GM23338 (cell line): ENCODE results near the gene S1PR2. TPM values are rescaled to one million over a fixed set of nuclear protein-coding genes. Genes with fewer than 3 reads are reported as not detected.

ENCODE experiments used
- ATAC-seq: fragments of 200-7000 bp; cut with Tn5 transposase; 3 replicates; pipeline ENCODE4 v1.9.1; 2020
- DNase-seq: peaks from one replicate; pipeline ENCODE4 v3.0.0-alpha.2; 2015; ENCODE audit warnings: low spot score
- H2AFZ ChIP-seq: fragments of 200-600 bp; sonication (generic); 2 replicates; pipeline ENCODE4 v1.8.0; 2016; ENCODE audit warnings: antibody characterized with exemption, mild to moderate bottlenecking, moderate library complexity
- H3F3A ChIP-seq: fragments of 200-600 bp; sonication (generic); replicated peaks from 2 replicates; pipeline ENCODE4 v1.8.0; 2017; ENCODE audit warnings: antibody characterized with exemption, mixed run types, low read depth
- H3K27ac ChIP-seq: fragments of 200-600 bp; sonication (generic); 2 replicates; pipeline ENCODE4 v1.6.1; 2016; ENCODE audit warnings: low read depth
- H3K27me3 ChIP-seq: fragments of 200-600 bp; sonication (generic); 2 replicates; pipeline ENCODE4 v1.8.0; 2016; ENCODE audit warnings: mild to moderate bottlenecking, mixed run types, moderate library complexity; ENCODE audit not compliant: insufficient read depth
- H3K36me3 ChIP-seq: fragments of 200-600 bp; sonication (generic); 2 replicates; pipeline ENCODE4 v1.8.0; 2016; ENCODE audit warnings: mild to moderate bottlenecking; ENCODE audit not compliant: insufficient read depth
- H3K4me1 ChIP-seq: fragments of 200-600 bp; sonication (generic); 2 replicates; pipeline ENCODE4 v1.8.0; 2016; ENCODE audit warnings: mild to moderate bottlenecking, moderate library complexity; ENCODE audit not compliant: insufficient read depth
- H3K4me2 ChIP-seq: fragments of 200-600 bp; sonication (generic); 2 replicates; pipeline ENCODE4 v1.7.1; 2017; ENCODE audit warnings: mixed run types
- H3K4me3 ChIP-seq: fragments of 200-600 bp; sonication (generic); 2 replicates; pipeline ENCODE4 v1.6.1; 2016; ENCODE audit warnings: mixed run types
- H3K79me2 ChIP-seq: fragments of 200-600 bp; sonication (generic); replicated peaks from 2 replicates; pipeline ENCODE4 v1.8.0; 2017; ENCODE audit warnings: mild to moderate bottlenecking; ENCODE audit not compliant: insufficient read depth
- H3K9me2 ChIP-seq: fragments of 200-600 bp; sonication (generic); 2 replicates; pipeline ENCODE4 v1.8.0; 2017; ENCODE audit not compliant: insufficient read depth
- H4K20me1 ChIP-seq: fragments of 200-600 bp; sonication (generic); replicated peaks from 2 replicates; pipeline ENCODE4 v1.8.0; 2017; ENCODE audit warnings: mild to moderate bottlenecking; ENCODE audit not compliant: insufficient read depth
- H3K27ac Mint-ChIP-seq: 2 replicates; pipeline ENCODE4 v1.8.0; 2020; ENCODE audit warnings: inconsistent platforms, mild to moderate bottlenecking, moderate library complexity, mixed read lengths
- H3K27me3 Mint-ChIP-seq: 3 replicates; pipeline ENCODE4 v1.8.0; 2022; ENCODE audit warnings: low read depth, mild to moderate bottlenecking, moderate library complexity, mixed read lengths, inconsistent platforms; ENCODE audit not compliant: insufficient read depth, poor library complexity
- H3K36me3 Mint-ChIP-seq: 3 replicates; pipeline ENCODE4 v1.8.0; 2021; ENCODE audit warnings: low read depth, mild to moderate bottlenecking, inconsistent platforms, moderate library complexity, mixed read lengths
- H3K4me1 Mint-ChIP-seq: 3 replicates; pipeline ENCODE4 v1.8.0; 2020; ENCODE audit warnings: mild to moderate bottlenecking, inconsistent platforms, mixed read lengths
- H3K4me3 Mint-ChIP-seq: 3 replicates; pipeline ENCODE4 v1.8.0; 2021; ENCODE audit warnings: moderate library complexity, mild to moderate bottlenecking, inconsistent platforms, mixed read lengths
- H3K9me3 Mint-ChIP-seq: 3 replicates; pipeline ENCODE4 v1.8.0; 2020; ENCODE audit warnings: moderate library complexity, mild to moderate bottlenecking, inconsistent platforms, mixed read lengths
- CREB1 ChIP-seq: fragments of 250-450 bp; sonication (Bioruptor Pico); IDR thresholded peaks from 2 replicates; pipeline ENCODE4 v1.5.0; 2020; ENCODE audit warnings: low read depth, mild to moderate bottlenecking, moderate library complexity
- EZH2 ChIP-seq: fragments of 200-600 bp; sonication (generic); IDR thresholded peaks from one replicate; pipeline ENCODE4 v1.8.0; 2017; ENCODE audit warnings: antibody characterized with exemption, mild to moderate bottlenecking, low read depth; ENCODE audit not compliant: unreplicated experiment
- EZH2phosphoT487 ChIP-seq: fragments of 200-600 bp; sonication (generic); IDR thresholded peaks from one replicate; pipeline ENCODE4 v1.8.1; 2018; ENCODE audit warnings: antibody characterized with exemption; ENCODE audit not compliant: unreplicated experiment
- JUNB ChIP-seq: IDR thresholded peaks from one replicate; pipeline ENCODE4 v1.6.1; 2016; ENCODE audit warnings: antibody characterized with exemption; ENCODE audit not compliant: unreplicated experiment
- NANOG ChIP-seq: IDR thresholded peaks from 2 replicates; pipeline ENCODE4 v1.6.1; 2016; ENCODE audit warnings: antibody characterized with exemption, borderline replicate concordance
- POLR2AphosphoS5 ChIP-seq: IDR thresholded peaks from 2 replicates; pipeline ENCODE4 v1.6.1; 2016; ENCODE audit warnings: antibody characterized with exemption, low read depth
- REST ChIP-seq: IDR thresholded peaks from one replicate; pipeline ENCODE4 v1.6.1; 2018; ENCODE audit warnings: antibody characterized with exemption; ENCODE audit not compliant: unreplicated experiment
- STAT1 ChIP-seq: IDR thresholded peaks from one replicate; pipeline ENCODE4 v1.6.1; 2016; ENCODE audit warnings: antibody characterized with exemption; ENCODE audit not compliant: unreplicated experiment
- ZNF114 ChIP-seq: fragments of 250-450 bp; sonication (Bioruptor Pico); IDR thresholded peaks from 2 replicates; pipeline ENCODE4 v1.5.0; 2020; ENCODE audit warnings: mild to moderate bottlenecking, moderate library complexity
- ZNF331 ChIP-seq: fragments of 250-450 bp; sonication (Bioruptor Pico); IDR thresholded peaks from 2 replicates; pipeline ENCODE4 v1.5.0; 2020; ENCODE audit warnings: low read depth, mild to moderate bottlenecking, moderate library complexity
- ZNF462 ChIP-seq: fragments of 250-450 bp; sonication (Bioruptor Pico); IDR thresholded peaks from 2 replicates; pipeline ENCODE4 v1.5.0; 2020; ENCODE audit warnings: mild to moderate bottlenecking, moderate library complexity
- polyA plus RNA-seq: library from polyadenylated mRNA; unstranded; fragments of >200 nt; fragmentation: Nextera tagmentation; extraction: Ambion mirVana; gene quantifications from 2 replicates; pipeline ENCODE4 v1.2.1, GENCODE V29; 2016
- total RNA-seq: library from RNA; depleted of rRNA; stranded (reverse); fragments of >200 nt; shearing (Covaris generic); gene quantifications from 2 replicates; pipeline ENCODE4 v1.2.3, GENCODE V29; 2014
- TF ChIP-seq, protein P1 (sequence below), 2 experiments: fragments of 200-600 bp in 1 of 2; sonication (generic) in 1 of 2; conservative IDR thresholded peaks; 2 replicates each; pipeline versions ENCODE4 v1.5.1 to v1.6.1; 2016 to 2017; ENCODE audit warnings: antibody characterized with exemption in 2 of 2, low read depth in 2 of 2, mild to moderate bottlenecking in 2 of 2, moderate library complexity in 1 of 2
- TF ChIP-seq, protein P2 (sequence below): IDR thresholded peaks from 2 replicates; pipeline ENCODE4 v1.6.1; 2016; ENCODE audit warnings: antibody characterized with exemption

The S1PR2 gene
- total and polyA plus RNA-seq, 2 experiments from 2014 or later: 9.2 to 13.9 TPM

GRCh38 chr19:10214784-10215183, 16.3 kb downstream of the S1PR2 start:
- no peaks in the 10 kb centered on the region for H3K27me3 ChIP-seq
- H3K4me3 ChIP-seq: no peak overlapping the region
- no peaks in the 10 kb centered on the region for H3K9me2 ChIP-seq
- no peak overlapping the region for H2AFZ ChIP-seq
- no peaks in the 10 kb centered on the region for H3K36me3 Mint-ChIP-seq
- no peaks in the 10 kb centered on the region for H3K79me2 ChIP-seq
- no peak overlapping the region for H3K4me2 ChIP-seq
- no peak for DNase-seq
- H3K36me3 ChIP-seq: no peaks in the 10 kb centered on the region
- H3K9me3 Mint-ChIP-seq: no peaks in the 10 kb centered on the region
- H3K27ac ChIP-seq: no peak overlapping the region
- ATAC-seq: no peak
- H3K4me1 ChIP-seq: no peaks in the 10 kb centered on the region
- peaks cover 3% of the 10 kb centered on the region; the same call in 2 of the 3 replicates for H3K4me1 Mint-ChIP-seq
- no peaks in the 10 kb centered on the region for H3K27me3 Mint-ChIP-seq
- H3F3A ChIP-seq: no peaks in the 10 kb centered on the region
- no peak overlapping the region for H3K27ac Mint-ChIP-seq
- no peak overlapping the region; the same call in 2 of the 3 replicates for H3K4me3 Mint-ChIP-seq
- no peaks in the 10 kb centered on the region for H4K20me1 ChIP-seq
- TF ChIP-seq, protein P1, sequence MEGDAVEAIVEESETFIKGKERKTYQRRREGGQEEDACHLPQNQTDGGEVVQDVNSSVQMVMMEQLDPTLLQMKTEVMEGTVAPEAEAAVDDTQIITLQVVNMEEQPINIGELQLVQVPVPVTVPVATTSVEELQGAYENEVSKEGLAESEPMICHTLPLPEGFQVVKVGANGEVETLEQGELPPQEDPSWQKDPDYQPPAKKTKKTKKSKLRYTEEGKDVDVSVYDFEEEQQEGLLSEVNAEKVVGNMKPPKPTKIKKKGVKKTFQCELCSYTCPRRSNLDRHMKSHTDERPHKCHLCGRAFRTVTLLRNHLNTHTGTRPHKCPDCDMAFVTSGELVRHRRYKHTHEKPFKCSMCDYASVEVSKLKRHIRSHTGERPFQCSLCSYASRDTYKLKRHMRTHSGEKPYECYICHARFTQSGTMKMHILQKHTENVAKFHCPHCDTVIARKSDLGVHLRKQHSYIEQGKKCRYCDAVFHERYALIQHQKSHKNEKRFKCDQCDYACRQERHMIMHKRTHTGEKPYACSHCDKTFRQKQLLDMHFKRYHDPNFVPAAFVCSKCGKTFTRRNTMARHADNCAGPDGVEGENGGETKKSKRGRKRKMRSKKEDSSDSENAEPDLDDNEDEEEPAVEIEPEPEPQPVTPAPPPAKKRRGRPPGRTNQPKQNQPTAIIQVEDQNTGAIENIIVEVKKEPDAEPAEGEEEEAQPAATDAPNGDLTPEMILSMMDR (conservative IDR thresholded peaks at IDR 0.05; ENCODE audit: low read depth in 2 of 2): no peak
- no peak for TF ChIP-seq REST
- no peak for TF ChIP-seq ZNF331 (CRISPR knock-in tag)
- no peak for TF ChIP-seq NANOG
- TF ChIP-seq EZH2: no peak
- TF ChIP-seq, protein P2, sequence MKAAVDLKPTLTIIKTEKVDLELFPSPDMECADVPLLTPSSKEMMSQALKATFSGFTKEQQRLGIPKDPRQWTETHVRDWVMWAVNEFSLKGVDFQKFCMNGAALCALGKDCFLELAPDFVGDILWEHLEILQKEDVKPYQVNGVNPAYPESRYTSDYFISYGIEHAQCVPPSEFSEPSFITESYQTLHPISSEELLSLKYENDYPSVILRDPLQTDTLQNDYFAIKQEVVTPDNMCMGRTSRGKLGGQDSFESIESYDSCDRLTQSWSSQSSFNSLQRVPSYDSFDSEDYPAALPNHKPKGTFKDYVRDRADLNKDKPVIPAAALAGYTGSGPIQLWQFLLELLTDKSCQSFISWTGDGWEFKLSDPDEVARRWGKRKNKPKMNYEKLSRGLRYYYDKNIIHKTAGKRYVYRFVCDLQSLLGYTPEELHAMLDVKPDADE: no peak
- TF ChIP-seq ZNF114 (CRISPR knock-in tag): no peak
- TF ChIP-seq EZH2phosphoT487: no peak
- TF ChIP-seq POLR2AphosphoS5: no peak
- no peak for TF ChIP-seq JUNB
- TF ChIP-seq STAT1: no peak
- no peak for TF ChIP-seq ZNF462 (CRISPR knock-in tag)
- no peak for TF ChIP-seq CREB1
